HepG2 (cell line): ENCODE data around the gene SEC61A1. TPM values are rescaled to one million over a fixed set of nuclear protein-coding genes. Genes with fewer than 3 reads are reported as not detected.

ENCODE experiments used
- ATAC-seq: fragments of 200-7000 bp; cut with Tn5 transposase; 3 replicates; pipeline ENCODE4 v1.9.1; 2020; ENCODE audit warnings: mild to moderate bottlenecking, moderate library complexity
- BruUV-seq: library from RNA; stranded (reverse); fragments of 400-500 nt; replicated peaks from 2 replicates; lab custom pipeline; 2021; lab: Mats Ljungman, UMichigan
- CTCF ChIA-PET: fragments of 300-600 bp; formaldehyde crosslinking; extraction: SDS; loops from one replicate; lab custom pipeline; 2021; ENCODE audit warnings: low total read pairs, inconsistent platforms, low intra/inter-chr PET ratio; lab: Yijun Ruan, JAX
- POLR2A ChIA-PET: fragments of 350-600 bp; sonication (Branson Sonifier 250); formaldehyde crosslinking; loops from one replicate; lab custom pipeline; 2020; ENCODE audit warnings: antibody characterized with exemption, inconsistent platforms; lab: Yijun Ruan, JAX
- DNase-seq: peaks from one replicate; pipeline ENCODE4 v3.0.0-alpha.2; 2015; ENCODE audit warnings: low spot score
- FAIRE-seq: peaks from 3 replicates; lab custom pipeline; 2011; peaks lifted over from hg19 to GRCh38; lab: Jason Lieb, UNC
- H2AFZ ChIP-seq: one replicate; pipeline ENCODE4 v1.6.1; 2011; ENCODE audit warnings: low read length, inconsistent platforms
- H3K27ac ChIP-seq: fragments of 300-600 bp; 3 replicates; pipeline ENCODE4 v1.8.0; 2011; ENCODE audit warnings: mixed run types, mild to moderate bottlenecking, mixed read lengths, low read length, inconsistent platforms; ENCODE audit not compliant: insufficient read depth; ENCODE audit errors: extremely low read length
- H3K27me3 ChIP-seq, 2 experiments: fragments of 200-600 bp in 1 of 2; 2 replicates in 1 of 2; 3 replicates in 1 of 2; pipeline versions ENCODE4 v1.6.0 to v1.8.0; 2011; ENCODE audit warnings: low read length in 2 of 2, mild to moderate bottlenecking in 2 of 2, moderate library complexity in 2 of 2, inconsistent platforms in 1 of 2; ENCODE audit not compliant: insufficient read depth in 2 of 2, control insufficient read depth in 1 of 2
- H3K36me3 ChIP-seq, 2 experiments: fragments of 200-600 bp in 1 of 2; replicated peaks in 1 of 2; 2 replicates in 1 of 2; 3 replicates in 1 of 2; pipeline versions ENCODE4 v1.5.1 to v1.8.0; 2011; ENCODE audit warnings: low read length in 2 of 2, inconsistent platforms in 1 of 2; ENCODE audit not compliant: insufficient read depth in 2 of 2, control insufficient read depth in 1 of 2
- H3K4me1 ChIP-seq: 2 replicates; pipeline ENCODE4 v1.5.1; 2012; ENCODE audit warnings: low read length, inconsistent platforms; ENCODE audit not compliant: insufficient read depth
- H3K4me2 ChIP-seq: 2 replicates; pipeline ENCODE4 v1.6.0; 2011; ENCODE audit warnings: low read depth, low read length, inconsistent platforms
- H3K4me3 ChIP-seq, 3 experiments: fragments of 200-600 bp in 1 of 3; sonication (generic), shearing (Covaris generic) in 1 of 3; replicated peaks in 1 of 3; 2 replicates each; pipeline ENCODE4 v1.5.1; 2011 to 2016; ENCODE audit warnings: low read length in 3 of 3, inconsistent platforms in 2 of 3, low read depth in 2 of 3, mild to moderate bottlenecking in 2 of 3, control low read depth in 1 of 3, mixed read lengths in 1 of 3; ENCODE audit not compliant: insufficient read depth in 1 of 3
- H3K79me2 ChIP-seq: one replicate; pipeline ENCODE4 v1.6.1; 2011; ENCODE audit warnings: low read length, inconsistent platforms; ENCODE audit not compliant: insufficient read depth
- H3K9ac ChIP-seq: 2 replicates; pipeline ENCODE4 v1.6.0; 2011; ENCODE audit warnings: mild to moderate bottlenecking, low read depth, low read length, inconsistent platforms; ENCODE audit not compliant: insufficient read depth
- H3K9me3 ChIP-seq: 2 replicates; pipeline ENCODE4 v1.5.1; 2012; ENCODE audit warnings: mild to moderate bottlenecking, low read length
- H4K20me1 ChIP-seq: 2 replicates; pipeline ENCODE4 v1.6.0; 2011; ENCODE audit warnings: inconsistent platforms, mild to moderate bottlenecking, low read length, moderate library complexity; ENCODE audit not compliant: insufficient read depth
- AGO2 ChIP-seq: fragments of 200-400 bp; formaldehyde crosslinking; optimal IDR thresholded peaks from 2 replicates; pipeline ENCODE3; 2017; ENCODE audit warnings: mild to moderate bottlenecking, low read depth, low read length, moderate library complexity
- DNMT1 ChIP-seq: sonication (generic); formaldehyde crosslinking; IDR thresholded peaks from 2 replicates; pipeline ENCODE4 v1.5.1; 2020; ENCODE audit warnings: mild to moderate bottlenecking, missing genetic modification reagents
- HIVEP1 ChIP-seq: sonication (generic); formaldehyde crosslinking; IDR thresholded peaks from 2 replicates; pipeline ENCODE4 v1.4.0; 2020; ENCODE audit warnings: mild to moderate bottlenecking, missing genetic modification reagents
- HOXD1 ChIP-seq: sonication (generic); formaldehyde crosslinking; IDR thresholded peaks from 2 replicates; pipeline ENCODE4 v1.5.0; 2020; ENCODE audit warnings: missing genetic modification reagents
- KMT2B ChIP-seq: IDR thresholded peaks from 2 replicates; pipeline ENCODE4 v1.6.1; 2016; ENCODE audit warnings: missing genetic modification reagents, missing compliant biosample characterization
- MED13 ChIP-seq: sonication (generic); formaldehyde crosslinking; IDR thresholded peaks from 2 replicates; pipeline ENCODE4 v1.5.0; 2020; ENCODE audit warnings: missing genetic modification reagents
- POLR2A ChIP-seq, 2 experiments: IDR thresholded peaks; 2 replicates each; pipeline ENCODE4 v1.6.1; 2011; ENCODE audit warnings: low read depth in 2 of 2, low read length in 2 of 2, mild to moderate bottlenecking in 1 of 2, moderate library complexity in 1 of 2; ENCODE audit not compliant: insufficient read depth in 1 of 2
- RARA ChIP-seq: IDR thresholded peaks from 2 replicates; pipeline ENCODE4 v1.6.1; 2016; ENCODE audit warnings: missing genetic modification reagents, missing compliant biosample characterization
- RBFOX2 ChIP-seq: fragments of 200-400 bp; formaldehyde crosslinking; IDR thresholded peaks from 2 replicates; pipeline ENCODE4 v1.6.1; 2017; ENCODE audit warnings: low read depth, mild to moderate bottlenecking, low read length
- RBM22 ChIP-seq: fragments of 200-400 bp; formaldehyde crosslinking; optimal IDR thresholded peaks from 2 replicates; pipeline ENCODE3; 2017; ENCODE audit warnings: mild to moderate bottlenecking, low read length, moderate library complexity
- ZNF20 ChIP-seq: sonication (generic); formaldehyde crosslinking; IDR thresholded peaks from 2 replicates; pipeline ENCODE4 v1.4.0; 2020; ENCODE audit warnings: mild to moderate bottlenecking, moderate library complexity, missing genetic modification reagents
- ZNF549 ChIP-seq: sonication (generic); formaldehyde crosslinking; IDR thresholded peaks from 2 replicates; pipeline ENCODE4 v1.5.0; 2020; ENCODE audit warnings: missing genetic modification reagents
- ZNF562 ChIP-seq: sonication (generic); formaldehyde crosslinking; IDR thresholded peaks from 2 replicates; pipeline ENCODE4 v1.8.0; 2022; ENCODE audit warnings: missing genetic modification reagents, borderline replicate concordance
- ZNF674 ChIP-seq: sonication (generic); formaldehyde crosslinking; IDR thresholded peaks from 2 replicates; pipeline ENCODE4 v1.5.0; 2020; ENCODE audit warnings: low read depth, mild to moderate bottlenecking, missing genetic modification reagents
- ZNF777 ChIP-seq: sonication (generic); formaldehyde crosslinking; IDR thresholded peaks from 2 replicates; pipeline ENCODE4 v1.4.0; 2020; ENCODE audit warnings: missing genetic modification reagents
- WGBS: methylation state at CpG from one replicate; pipeline ENCODE4 v1.1.6; 2017; ENCODE audit warnings: low lambda C conversion rate; 5-methylcytosine and 5-hydroxymethylcytosine counted together
- in situ Hi-C: cut with HindIII; loops from 2 replicates; pipeline ENCODE4 v1.10.0; 2017; ENCODE audit warnings: low pct_unique_long_range_greater_than_20kb; ENCODE audit not compliant: extremely low pct_ligation_motif_present
- intact Hi-C: fragments of 100-400 bp; cut with micrococcal nuclease; formaldehyde crosslinking; loops from one replicate; pipeline ENCODE4 v1.10.0; 2022; ENCODE audit not compliant: unreplicated experiment
- polyA plus RNA-seq, 8 experiments: library from polyadenylated mRNA; depleted of rRNA in 3 of 8; stranded (reverse) in 7 of 8; unstranded in 1 of 8; fragments of >200 nt; fragmentation: Illumina TruSeq in 4 of 8; extraction: Trizol in 4 of 8; gene quantifications; 2 replicates each; pipeline versions ENCODE4 v1.2.1 to v1.2.3, GENCODE V29; 2011 to 2016; ENCODE audit warnings: low read depth in 4 of 8, missing spikeins in 1 of 8, mixed read lengths in 1 of 8; ENCODE audit not compliant: insufficient read depth in 1 of 8
- total RNA-seq, 5 experiments: library from RNA; depleted of rRNA; stranded (reverse); fragments of >200 nt; fragmentation: Illumina TruSeq; extraction: Trizol; gene quantifications; 2 replicates each; pipeline ENCODE4 v1.2.3, GENCODE V29; 2016; ENCODE audit warnings: low read depth in 1 of 5
- TF ChIP-seq, protein P1 (sequence below): IDR thresholded peaks from 2 replicates; pipeline ENCODE4 v1.6.1; 2016; ENCODE audit warnings: missing biosample characterization, missing genetic modification reagents, low read depth

SEC61A1 gene
- total and polyA plus RNA-seq, 2 of the 13 experiments (the other 11 are each of a cell fraction or from before 2014, with no cell fraction given): 170 to 203 TPM

DNA sequence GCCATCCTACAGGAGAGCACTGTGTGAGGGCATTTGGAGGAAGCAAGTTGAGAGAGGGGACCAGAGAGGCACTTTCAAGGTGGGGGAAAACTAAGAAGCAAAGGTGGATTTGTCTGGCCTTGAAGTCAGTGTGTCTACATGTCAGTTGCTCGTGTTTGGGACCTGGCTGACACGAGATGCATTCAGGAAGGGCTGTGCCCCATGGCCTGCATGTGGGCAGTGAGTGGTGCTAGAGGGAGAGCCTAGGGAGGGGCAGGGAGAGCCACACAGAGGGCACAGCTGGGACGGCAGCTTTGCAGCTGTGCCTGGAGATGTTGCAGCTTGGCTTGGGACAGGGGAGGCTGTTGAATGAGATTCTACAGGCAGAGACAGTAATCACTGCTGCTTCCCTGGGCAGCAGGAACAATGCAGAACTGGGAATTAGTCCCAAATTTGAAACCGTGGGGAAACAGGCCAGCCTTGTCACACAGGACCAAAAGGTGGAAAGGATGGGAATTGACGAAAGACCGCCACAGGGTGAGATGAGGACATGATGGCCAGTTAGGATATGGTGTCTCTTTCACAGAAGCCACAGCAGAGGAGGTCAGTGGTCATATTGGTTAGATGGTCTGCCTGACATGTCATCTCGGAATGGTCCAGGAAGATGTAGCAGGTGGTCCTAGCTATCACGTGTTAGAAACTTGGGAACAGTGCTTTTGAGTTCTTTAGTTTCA lies 10.0 kb downstream of the SEC61A1 start:
- Histone ChIP-seq H2AFZ (no peak overlapping the region), H3K27ac (no peak overlapping the region)
- TF ChIP-seq RARA (CRISPR knock-in tag) (no peak), DNMT1 (no peak), RBFOX2 (peak; percentile 56), ZNF674 (CRISPR knock-in tag) (no peak), KMT2B (CRISPR knock-in tag) (no peak), ZNF562 (CRISPR knock-in tag) (no peak), ZNF549 (no peak), RBM22 (peak; percentile 30), HIVEP1 (no peak), HOXD1 (CRISPR knock-in tag) (no peak), ZNF20 (CRISPR knock-in tag) (no peak), MED13 (CRISPR knock-in tag) (no peak), POLR2A (IDR thresholded peaks at IDR 0.05; ENCODE audit: insufficient read depth in 1 of 2, low read depth in 2 of 2, low read length in 2 of 2) (peak in 1 of 2 experiments; percentile 23; a peak in 1 of 4 replicates), ZNF777 (CRISPR knock-in tag) (no peak), AGO2 (peak; percentile 23)
- TF ChIP-seq, protein P1, sequence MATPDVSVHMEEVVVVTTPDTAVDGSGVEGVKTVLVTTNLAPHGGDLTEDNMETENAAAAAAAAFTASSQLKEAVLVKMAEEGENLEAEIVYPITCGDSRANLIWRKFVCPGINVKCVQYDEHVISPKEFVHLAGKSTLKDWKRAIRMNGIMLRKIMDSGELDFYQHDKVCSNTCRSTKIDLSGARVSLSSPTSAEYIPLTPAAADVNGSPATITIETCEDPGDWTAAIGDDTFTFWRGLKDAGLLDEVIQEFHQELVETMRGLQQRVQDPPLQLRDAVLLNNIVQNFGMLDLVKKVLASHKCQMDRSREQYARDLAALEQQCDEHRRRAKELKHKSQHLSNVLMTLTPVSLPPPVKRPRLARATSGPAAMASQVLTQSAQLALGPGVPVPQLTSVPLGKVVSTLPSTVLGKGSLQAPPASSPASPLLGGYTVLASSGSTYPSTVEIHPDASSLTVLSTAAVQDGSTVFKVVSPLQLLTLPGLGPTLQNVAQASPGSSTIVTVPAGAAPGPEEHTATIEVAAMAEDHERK: no peak
- TF ChIP-seq, all 625 proteins: peak for 4
- Histone ChIP-seq H3K4me1 (no peaks in the 10 kb centered on the region), H3K9me3 (no peaks in the 10 kb centered on the region), H3K79me2 (peaks cover 1% of the 10 kb centered on the region), H3K36me3 (peaks cover 41 to 91% of the 10 kb centered on the region in 2 experiments), H3K9ac (no peak overlapping the region), H4K20me1 (no peaks in the 10 kb centered on the region; the same call in 1 of the 2 replicates), H3K27me3 (no peaks in the 10 kb centered on the region), H3K4me3 (no peak overlapping the region), H3K4me2 (no peak overlapping the region)
- ChIA-PET POLR2A (interaction anchor here (1.9 kb wide), 1 partner anchor 9 kb away, joined by 4 read pairs; no protein-coding TSS in a partner anchor), CTCF (no interaction called here)
- no peak for DNase-seq
- peak; percentile 37 for ATAC-seq
- no TSS peak for BruUV-seq
- intact Hi-C loops (no loop called here), in situ Hi-C loops (no loop called here)
- 86% methylated on average over 8 of the region's 8 CpGs for WGBS
- no peak for FAIRE-seq
